ENCODE results near the gene TRUB2. TPM values are rescaled to one million over a fixed set of nuclear protein-coding genes. Genes with fewer than 3 reads are reported as not detected.

TRUB2 gene
- total RNA-seq, 1 donor from 2014 or later: 33.4 TPM

DNA sequence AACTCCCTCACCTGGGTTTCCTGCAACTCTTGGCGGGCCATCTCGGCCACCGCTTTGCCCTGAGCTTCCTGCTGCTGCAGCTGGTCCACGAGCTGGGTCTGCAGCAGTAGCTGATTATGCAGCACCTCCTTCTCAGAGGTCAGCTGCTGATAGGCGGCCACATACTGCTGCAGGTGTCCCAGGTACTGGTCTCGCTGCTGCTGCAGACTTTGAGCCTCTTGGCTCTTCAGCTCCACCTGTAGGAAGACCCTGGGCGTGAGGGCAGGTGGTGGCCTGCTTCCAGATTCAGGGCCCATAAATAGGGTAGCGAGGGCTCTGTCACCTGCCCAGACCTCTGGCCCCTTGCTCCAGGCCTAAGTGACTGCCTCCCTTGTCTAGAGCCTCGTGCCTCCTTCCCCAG, 63.1 kb downstream of the TRUB2 start:
- H3K4me3 Mint-ChIP-seq: no peak overlapping the region
- H3K36me3 Mint-ChIP-seq (ENCODE audit: low read depth): peaks cover 17% of the 10 kb centered on the region
- DNase-seq (ENCODE audit: low read depth, low spot score): no peak
- TF ChIP-seq CTCF (conservative IDR thresholded peaks at IDR 0.05): no peak
- no peaks in the 10 kb centered on the region for H3K9me3 Mint-ChIP-seq
- peaks cover 3% of the 10 kb centered on the region for H3K27me3 Mint-ChIP-seq (ENCODE audit: low read depth)
- H3K27ac Mint-ChIP-seq (ENCODE audit: unreplicated experiment): no peak overlapping the region
- H3K4me1 Mint-ChIP-seq: peaks cover 6% of the 10 kb centered on the region

DNA sequence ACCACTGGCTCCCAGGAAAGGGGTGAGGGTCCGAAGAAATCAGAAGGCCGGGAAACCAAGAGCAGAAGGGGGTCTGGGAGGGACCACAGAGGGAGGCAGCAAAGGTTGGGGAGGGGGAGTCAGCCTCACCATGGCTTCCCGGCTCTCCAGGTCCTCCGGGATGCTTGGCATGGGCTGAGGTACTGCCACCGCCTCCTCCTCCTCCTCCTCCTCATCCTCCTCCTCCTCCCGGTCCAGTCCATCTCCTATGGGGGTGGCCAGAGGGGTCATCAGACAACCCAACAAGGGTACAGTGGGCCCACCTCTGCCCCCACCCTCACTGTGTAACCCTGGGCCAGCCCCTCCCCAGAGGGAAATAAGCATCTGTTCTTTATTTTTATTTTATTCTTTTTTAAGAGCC, 63.9 kb downstream of the TRUB2 start:
- peaks cover 6% of the 10 kb centered on the region for H3K4me1 Mint-ChIP-seq
- no peak overlapping the region for H3K4me3 Mint-ChIP-seq
- no peak for DNase-seq (ENCODE audit: low read depth, low spot score)
- H3K27ac Mint-ChIP-seq (ENCODE audit: unreplicated experiment): no peak overlapping the region
- no peaks in the 10 kb centered on the region for H3K9me3 Mint-ChIP-seq
- peaks cover 3% of the 10 kb centered on the region for H3K27me3 Mint-ChIP-seq (ENCODE audit: low read depth)
- no peak for TF ChIP-seq CTCF (conservative IDR thresholded peaks at IDR 0.05)
- peaks cover 17% of the 10 kb centered on the region for H3K36me3 Mint-ChIP-seq (ENCODE audit: low read depth)

- H3K36me3 Mint-ChIP-seq (ENCODE audit: low read depth): peaks cover 17% of the 10 kb centered on the region
- H3K27me3 Mint-ChIP-seq (ENCODE audit: low read depth): peaks cover 3% of the 10 kb centered on the region
- no peak overlapping the region for H3K4me3 Mint-ChIP-seq
- H3K9me3 Mint-ChIP-seq: no peaks in the 10 kb centered on the region
- H3K4me1 Mint-ChIP-seq: peaks cover 6% of the 10 kb centered on the region
- DNase-seq (ENCODE audit: low read depth, low spot score): no peak
- no peak overlapping the region for H3K27ac Mint-ChIP-seq (ENCODE audit: unreplicated experiment)
- TF ChIP-seq CTCF (conservative IDR thresholded peaks at IDR 0.05): no peak
Measured at GRCh38 chr9:128257907-128258306, 64.3 kb downstream of the TRUB2 start.

GRCh38 chr9:128257086-128257825, 65.0 kb downstream of the TRUB2 start:
- no peak for DNase-seq (ENCODE audit: low read depth, low spot score)
- H3K9me3 Mint-ChIP-seq: no peaks in the 10 kb centered on the region
- no peak for TF ChIP-seq CTCF (conservative IDR thresholded peaks at IDR 0.05)
- H3K4me1 Mint-ChIP-seq: peaks cover 9% of the 10 kb centered on the region
- no peak overlapping the region for H3K27ac Mint-ChIP-seq (ENCODE audit: unreplicated experiment)
- peaks cover 12% of the 10 kb centered on the region for H3K36me3 Mint-ChIP-seq (ENCODE audit: low read depth)
- H3K4me3 Mint-ChIP-seq: peak overlapping the region; percentile 55
- peaks cover 3% of the 10 kb centered on the region for H3K27me3 Mint-ChIP-seq (ENCODE audit: low read depth)

Other genes starting within 250 kb of the TRUB2 start
- gene PTGES2, start 194.7 kb downstream of the TRUB2 start, total RNA-seq: 63.2 and 72.2 TPM in 2 replicates
- not detected in 2 replicates for gene LCN2, start 173.0 kb downstream of the TRUB2 start, total RNA-seq
- gene BBLN, start 162.2 kb downstream of the TRUB2 start, total RNA-seq: 80.6 and 82.5 TPM in 2 replicates
- gene CIZ1, start 130.9 kb downstream of the TRUB2 start, total RNA-seq: 201 and 226 TPM in 2 replicates
- 84.0 and 87.2 TPM in 2 replicates for gene DNM1, start 119.1 kb downstream of the TRUB2 start, total RNA-seq
- 56.9 and 64.1 TPM in 2 replicates for gene GOLGA2, start 46.4 kb downstream of the TRUB2 start, total RNA-seq
- 17.1 and 20.7 TPM in 2 replicates for gene SWI5, start 46.2 kb downstream of the TRUB2 start, total RNA-seq
- gene COQ4, start 392 bp upstream of the TRUB2 start, total RNA-seq: 50.8 and 51.0 TPM in 2 replicates
- 43.0 and 45.6 TPM in 2 replicates for gene SLC27A4, start 18.1 kb upstream of the TRUB2 start, total RNA-seq
- gene URM1, start 48.9 kb upstream of the TRUB2 start, total RNA-seq: 69.9 and 73.2 TPM in 2 replicates
- 49.7 and 56.4 TPM in 2 replicates for gene CERCAM, start 98.4 kb upstream of the TRUB2 start, total RNA-seq
- gene ODF2, start 133.6 kb upstream of the TRUB2 start, total RNA-seq: 85.2 and 85.5 TPM in 2 replicates
- gene GLE1, start 182.3 kb upstream of the TRUB2 start, total RNA-seq: 25.8 and 28.0 TPM in 2 replicates
- gene SPTAN1, start 230.1 kb upstream of the TRUB2 start, total RNA-seq: 280 and 289 TPM in 2 replicates

All from neural crest cell (in vitro differentiated cells).